ENCODE data around the gene CHGA.

Gene CHGA

DNA sequence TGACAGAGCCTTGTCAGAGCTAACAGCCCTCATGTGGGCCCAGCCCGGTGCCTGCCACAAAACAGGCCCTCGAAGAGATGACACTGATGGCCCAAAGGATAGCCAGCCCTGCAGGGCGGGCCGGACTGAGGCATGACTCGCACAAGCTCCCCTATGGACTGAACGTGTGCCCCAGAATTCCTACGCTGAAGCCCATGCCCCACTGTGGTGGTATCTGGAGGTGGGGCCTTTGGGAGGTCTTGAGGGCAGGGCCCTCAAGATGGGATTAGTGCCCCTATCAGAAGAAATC, 38.6 kb downstream of the CHGA start:
- DNase-seq (ENCODE audit: low read depth in 2 of 2): no peak

DNA sequence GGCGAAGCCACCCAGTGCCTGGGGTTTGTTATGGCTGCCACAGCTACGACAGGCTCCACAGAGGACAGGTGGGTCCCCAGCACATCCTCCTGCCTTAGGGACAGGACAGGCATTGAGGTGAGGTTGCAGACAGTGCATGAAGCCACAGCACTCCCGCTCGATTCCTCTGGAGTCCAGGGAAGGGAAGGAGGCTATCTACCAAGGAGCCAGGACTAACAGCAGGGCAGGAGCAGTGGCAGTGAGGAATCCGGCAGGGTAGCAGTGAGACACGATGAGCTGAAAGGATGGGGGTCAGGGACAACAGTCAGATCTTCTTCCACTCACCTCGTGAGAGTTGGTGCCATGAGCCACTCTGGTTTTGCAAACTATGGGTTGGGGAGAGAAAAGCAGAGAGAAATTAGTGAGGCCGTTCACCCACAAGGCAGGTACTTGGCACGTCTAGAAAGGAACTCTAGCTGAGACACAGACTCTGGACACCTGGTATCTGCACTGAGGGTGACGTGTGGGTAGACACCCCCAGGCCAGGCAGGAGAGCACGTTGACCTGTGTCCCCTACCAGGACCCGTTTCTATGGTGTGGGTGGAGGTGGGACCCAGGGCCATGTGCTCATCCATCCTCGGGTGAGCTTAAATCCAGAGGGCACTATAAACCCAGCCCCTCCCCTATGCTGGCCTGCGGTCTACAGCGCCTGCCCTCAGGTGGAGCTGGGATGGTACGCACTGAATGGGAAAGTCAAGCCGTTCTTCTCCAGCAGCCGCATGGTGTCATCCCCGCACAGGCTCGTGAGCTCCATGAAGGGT, 39.3 kb downstream of the CHGA start:
- no peak for DNase-seq (ENCODE audit: low read depth in 2 of 2)

DNA sequence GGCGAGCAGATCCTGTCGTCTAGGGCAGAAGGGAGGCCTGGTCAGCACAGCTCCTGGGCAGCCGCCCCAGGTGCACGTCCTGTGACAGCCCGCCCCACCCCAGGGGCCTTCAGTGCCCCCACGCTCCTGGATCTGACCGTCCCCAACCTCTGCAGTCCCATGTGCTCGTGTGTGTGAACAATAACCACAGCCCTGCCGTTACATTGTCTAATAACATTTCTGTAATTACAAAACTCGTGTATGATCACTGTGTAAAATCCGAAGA, 39.8 kb downstream of the CHGA start:
- no peak for DNase-seq (ENCODE audit: low read depth in 2 of 2)

- DNase-seq (ENCODE audit: low read depth in 2 of 2): no peak
Measured at GRCh38 chr14:92963301-92964123, 40.6 kb downstream of the CHGA start.

DNA sequence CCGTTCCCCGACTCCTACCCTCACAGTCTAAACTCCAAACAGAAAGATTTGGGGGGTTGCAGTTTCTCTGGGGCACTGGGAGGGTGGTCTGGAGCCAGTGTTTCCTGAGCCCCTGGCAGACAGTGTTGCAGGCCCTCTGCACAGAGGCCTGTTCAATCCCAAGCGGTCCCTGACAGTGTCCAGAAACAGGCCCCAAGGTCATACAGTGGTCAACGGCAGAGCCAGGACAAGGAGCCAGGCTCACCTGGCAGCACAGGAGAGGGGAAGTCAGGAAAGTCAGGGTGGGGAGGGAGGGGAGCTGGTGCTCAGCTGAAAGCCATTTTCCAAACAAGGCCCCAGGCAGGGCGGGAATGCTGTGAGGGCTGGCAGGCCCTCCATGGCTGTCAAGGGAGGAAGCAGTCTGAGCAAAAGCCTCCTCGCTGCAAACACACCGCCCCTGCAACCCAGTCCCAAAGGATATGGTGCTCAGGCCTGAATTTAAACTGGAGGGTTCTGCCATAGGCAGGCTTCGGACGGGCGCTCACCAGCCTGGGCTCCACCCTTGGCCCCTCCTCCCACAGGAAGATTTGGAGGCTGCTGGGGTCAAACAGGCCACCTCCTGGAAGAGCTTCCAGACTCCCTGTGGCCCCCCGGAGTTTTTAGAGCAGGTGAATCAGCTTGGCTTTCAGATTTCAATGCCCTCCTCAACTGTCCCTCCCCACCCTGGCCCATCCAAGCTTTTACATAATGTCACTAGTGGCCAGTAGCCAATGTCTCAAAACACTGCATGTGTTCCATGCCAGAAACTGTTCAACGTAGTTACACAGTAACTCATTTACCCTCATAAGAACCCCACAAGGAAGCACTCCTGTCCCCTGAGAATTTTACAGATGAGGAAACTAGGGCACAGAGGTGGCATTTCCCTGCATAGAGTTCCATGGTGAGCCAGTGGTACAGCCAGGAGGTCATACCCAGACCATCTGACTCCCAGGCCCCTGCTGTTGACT, 41.5 kb downstream of the CHGA start:
- no peak for DNase-seq (ENCODE audit: low read depth in 2 of 2)

GRCh38 chr14:92965281-92965680, 42.3 kb downstream of the CHGA start:
- no peak for DNase-seq (ENCODE audit: low read depth in 2 of 2)

- no peak for DNase-seq (ENCODE audit: low read depth in 2 of 2)
Measured at GRCh38 chr14:92967346-92967926, 44.5 kb downstream of the CHGA start.

- DNase-seq (ENCODE audit: low read depth in 2 of 2): no peak
Measured at GRCh38 chr14:92968291-92969020, 45.5 kb downstream of the CHGA start.

GRCh38 chr14:92969430-92969829, 46.5 kb downstream of the CHGA start:
- DNase-seq (ENCODE audit: low read depth in 2 of 2): no peak

- DNase-seq (ENCODE audit: low read depth in 2 of 2): no peak
Measured at GRCh38 chr14:92969871-92970270, 46.9 kb downstream of the CHGA start.

GRCh38 chr14:92970271-92970670, 47.3 kb downstream of the CHGA start:
- DNase-seq (ENCODE audit: low read depth in 2 of 2): no peak

- no peak for DNase-seq (ENCODE audit: low read depth in 2 of 2)
Measured at GRCh38 chr14:92971601-92972180, 48.7 kb downstream of the CHGA start.

- DNase-seq (ENCODE audit: low read depth in 2 of 2): peak in 1 of 2 donors; percentile 34
Measured at GRCh38 chr14:92973261-92973797, 50.4 kb downstream of the CHGA start.

- no peak for DNase-seq (ENCODE audit: low read depth in 2 of 2)
Measured at GRCh38 chr14:92973798-92974372, 50.9 kb downstream of the CHGA start.

DNA sequence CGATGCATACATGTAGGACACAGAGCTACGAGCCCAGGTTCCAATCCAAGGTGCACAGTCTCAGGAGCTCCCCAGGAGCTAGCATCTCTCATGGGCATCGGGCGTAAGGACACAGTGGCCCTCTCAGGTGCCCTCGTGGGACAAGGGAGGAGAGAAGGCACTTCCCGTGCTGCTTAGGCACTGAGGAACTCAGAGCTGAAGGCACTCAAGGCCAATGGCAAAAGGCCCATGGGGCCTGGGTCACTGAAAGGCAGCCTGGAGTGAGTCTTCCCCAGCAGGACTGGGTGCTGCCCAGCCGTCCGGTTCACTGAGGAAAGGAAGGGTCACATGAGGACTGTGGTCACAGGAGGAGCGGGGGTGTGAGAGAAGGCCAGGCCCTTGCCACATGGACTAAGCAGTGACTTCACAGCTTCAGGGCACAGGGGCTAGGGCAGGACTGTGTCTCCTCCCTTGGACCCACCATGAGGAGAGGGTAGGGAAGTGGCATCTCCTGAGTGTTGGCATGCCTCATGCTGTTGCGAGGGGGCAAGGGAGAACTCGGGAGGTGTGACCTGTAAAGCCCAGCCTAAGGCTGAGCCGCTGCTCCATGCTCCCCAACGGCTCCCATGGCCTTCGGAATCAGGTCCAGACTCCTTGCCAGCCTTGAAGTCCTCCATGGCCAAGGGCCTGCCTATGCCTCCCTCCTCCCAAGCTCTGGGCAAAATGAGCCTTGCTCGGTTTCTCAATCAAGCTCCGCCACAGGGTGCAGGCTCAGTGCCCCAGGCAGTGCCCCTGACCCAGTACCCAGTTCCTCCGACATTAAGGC, 51.8 kb downstream of the CHGA start:
- no peak for DNase-seq (ENCODE audit: low read depth in 2 of 2)

GRCh38 chr14:92976268-92976667, 53.3 kb downstream of the CHGA start:
- DNase-seq (ENCODE audit: low read depth in 2 of 2): no peak

- no peak for DNase-seq (ENCODE audit: low read depth in 2 of 2)
Measured at GRCh38 chr14:92978229-92979021, 55.5 kb downstream of the CHGA start.

GRCh38 chr14:92980866-92981265, 57.9 kb downstream of the CHGA start:
- DNase-seq (ENCODE audit: low read depth in 2 of 2): no peak

DNA sequence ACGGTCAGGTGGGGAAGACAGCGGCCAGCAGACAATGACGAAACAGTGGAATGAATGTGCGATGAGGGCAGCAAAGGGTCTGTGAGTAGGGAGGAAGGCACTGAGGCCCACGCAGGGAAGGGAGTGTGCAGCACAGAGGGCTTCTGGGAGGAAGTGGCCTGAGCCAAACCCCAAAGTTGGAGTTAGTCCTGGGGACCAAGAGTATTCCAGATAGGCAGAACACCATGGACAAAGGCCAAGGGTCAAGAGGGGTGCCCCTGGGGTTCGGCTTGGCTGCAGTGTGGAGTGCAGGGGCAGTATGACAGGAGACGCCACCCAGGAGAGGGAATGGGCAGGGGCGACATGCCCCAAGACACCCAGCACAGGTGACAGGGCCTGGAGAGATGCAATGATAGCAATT, 58.8 kb downstream of the CHGA start:
- no peak for DNase-seq (ENCODE audit: low read depth in 2 of 2)

Measured in stimulated activated CD4-positive, alpha-beta T cell treated with anti-CD3 and anti-CD28 coated beads, Interleukin-4, amount 100 ng/mL, for 48 hours (primary cell).